ENCODE data around the gene ASGR1. TPM values are rescaled to one million over a fixed set of nuclear protein-coding genes. Genes with fewer than 3 reads are reported as not detected.
"Not testable (repeated sequence)": the region's sequence is repeated elsewhere in the genome, so short reads cannot be mapped to it uniquely, and the experiment has no call there.

ASGR1 gene
- total and polyA plus RNA-seq, 5 donors: 0.35 to 0.86 (median 0.57) TPM

DNA sequence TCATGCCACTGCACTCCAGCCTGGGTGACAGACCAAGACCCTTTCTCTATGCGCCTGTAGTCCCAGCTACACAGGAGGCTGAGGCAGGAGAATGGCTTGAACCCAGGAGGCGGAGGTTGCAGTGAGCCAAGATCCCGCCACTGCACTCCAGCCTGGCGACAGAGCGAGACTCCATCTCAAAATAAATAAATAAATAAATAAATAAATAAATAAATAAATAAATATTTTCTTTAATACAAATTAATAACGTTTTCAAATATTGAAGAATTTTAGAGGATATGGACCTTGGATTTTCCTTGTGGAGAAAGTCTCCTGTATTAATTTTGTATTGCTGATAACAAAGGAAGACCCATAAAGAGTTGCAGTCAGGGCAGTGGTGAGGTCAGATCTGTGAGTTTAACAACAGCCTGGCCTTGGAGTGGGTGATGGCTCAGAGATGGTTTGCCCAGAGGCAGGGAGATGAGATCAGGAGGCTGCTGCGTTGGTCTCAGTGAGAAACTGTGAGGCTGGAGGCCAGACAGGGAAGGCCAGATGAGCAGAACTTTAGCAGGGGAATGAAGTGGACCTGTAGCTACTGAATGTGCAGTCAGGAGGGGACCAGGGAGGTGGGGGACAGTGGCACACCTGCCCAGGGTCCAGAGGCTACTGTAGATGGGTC, 4.4 kb upstream of the ASGR1 start:
- Histone ChIP-seq H3K4me1 (ENCODE audit: control insufficient read depth, insufficient read depth, low read length) (no peaks in the 10 kb centered on the region), H3K27me3 (ENCODE audit: control insufficient read depth, insufficient read depth) (no peaks in the 10 kb centered on the region), H3K4me3 (ENCODE audit: low read length) (no peak overlapping the region), H3K9me3 (ENCODE audit: control insufficient read depth, low read length) (no peaks in the 10 kb centered on the region), H3K27ac (ENCODE audit: low read length) (no peak overlapping the region)
- ATAC-seq: no peak
- intact Hi-C loops (cut with DNase I): no loop called here
- WGBS: 85% methylated on average over 7 of the region's 7 CpGs
- DNase-seq: no peak

DNA sequence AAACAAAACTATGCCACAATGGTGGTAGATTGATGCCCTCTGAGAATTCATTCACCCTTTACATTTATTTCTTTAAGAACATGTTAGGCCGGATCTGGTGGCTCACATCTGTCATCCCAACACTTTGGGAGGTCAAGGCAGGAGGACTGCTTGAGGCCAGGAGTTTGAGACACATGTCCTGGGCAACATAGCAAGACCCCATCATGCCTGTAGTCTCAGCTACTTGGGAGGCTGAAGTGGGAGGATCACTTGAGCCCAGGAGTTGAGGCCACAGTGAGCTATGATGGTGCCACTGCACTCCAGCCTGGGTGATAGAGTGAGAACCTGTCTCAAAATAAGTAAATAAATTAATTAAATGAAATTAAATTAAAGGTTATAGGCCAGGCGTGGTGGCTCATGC, 2.9 kb upstream of the ASGR1 start:
- intact Hi-C loops (cut with DNase I); DNase-seq; H3K27ac ChIP-seq (ENCODE audit: low read length); H3K4me1 ChIP-seq (ENCODE audit: control insufficient read depth, insufficient read depth, low read length); ATAC-seq; H3K27me3 ChIP-seq (ENCODE audit: control insufficient read depth, insufficient read depth); H3K4me3 ChIP-seq (ENCODE audit: low read length); H3K9me3 ChIP-seq (ENCODE audit: control insufficient read depth, low read length): not testable (repeated sequence)
- 100% methylated on average over 2 of the region's 2 CpGs for WGBS

- H3K4me1 ChIP-seq (ENCODE audit: control insufficient read depth, insufficient read depth, low read length): no peaks in the 10 kb centered on the region
- intact Hi-C loops (cut with DNase I): loop anchor here in 2 of 4 donors (5.0 kb wide), 2 partner anchors 127 to 132 kb away; no protein-coding TSS in a partner anchor
- ATAC-seq (no peak), DNase-seq (no peak)
- H3K9me3 ChIP-seq (ENCODE audit: control insufficient read depth, low read length): no peaks in the 10 kb centered on the region
- no peak overlapping the region for H3K27ac ChIP-seq (ENCODE audit: low read length)
- WGBS: 80% methylated on average over 11 of the region's 11 CpGs
- no peak overlapping the region for H3K4me3 ChIP-seq (ENCODE audit: low read length)
- H3K27me3 ChIP-seq (ENCODE audit: control insufficient read depth, insufficient read depth): no peaks in the 10 kb centered on the region
Measured at GRCh38 chr17:7178973-7179316, 225 bp downstream of the ASGR1 start.

DNA sequence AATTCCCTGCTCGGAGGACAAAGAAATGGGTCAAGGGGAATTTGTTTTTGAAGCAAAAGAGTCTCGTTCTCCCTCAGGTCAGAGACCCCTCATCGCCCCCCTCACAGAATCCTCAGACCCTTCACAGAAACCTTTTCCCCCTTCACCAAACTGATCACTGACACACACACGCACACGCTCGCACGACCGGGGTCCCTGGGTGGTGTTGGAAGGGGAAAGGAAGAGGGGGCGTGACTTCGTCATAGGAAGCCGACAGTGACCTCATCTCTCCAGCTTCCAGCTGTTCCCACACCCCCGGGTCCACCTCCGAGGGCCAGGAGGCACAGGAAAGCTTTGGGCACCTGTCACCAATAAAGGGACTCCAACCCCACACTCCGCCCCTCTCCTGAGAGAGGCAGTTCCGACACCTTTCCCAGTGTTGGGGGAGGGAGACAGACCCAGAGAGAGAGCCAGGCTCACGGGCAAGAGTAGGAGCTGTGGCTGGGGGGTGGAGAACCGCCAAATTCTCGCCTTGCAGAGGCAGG, 1.2 kb downstream of the ASGR1 start:
- intact Hi-C loops (cut with DNase I): loop anchor here in 2 of 4 donors (5.0 kb wide), 2 partner anchors 126 to 131 kb away; no protein-coding TSS in a partner anchor
- DNase-seq: peak in 1 of 3 donors; percentile 60
- H3K9me3 ChIP-seq (ENCODE audit: control insufficient read depth, low read length): no peaks in the 10 kb centered on the region
- H3K4me3 ChIP-seq (ENCODE audit: low read length): peak overlapping the region; percentile 29
- 5% methylated on average over 18 of the region's 18 CpGs for WGBS
- H3K27ac ChIP-seq (ENCODE audit: low read length): no peak overlapping the region
- H3K4me1 ChIP-seq (ENCODE audit: control insufficient read depth, insufficient read depth, low read length): no peaks in the 10 kb centered on the region
- ATAC-seq: peak; percentile 11 to 20
- H3K27me3 ChIP-seq (ENCODE audit: control insufficient read depth, insufficient read depth): no peaks in the 10 kb centered on the region

DNA sequence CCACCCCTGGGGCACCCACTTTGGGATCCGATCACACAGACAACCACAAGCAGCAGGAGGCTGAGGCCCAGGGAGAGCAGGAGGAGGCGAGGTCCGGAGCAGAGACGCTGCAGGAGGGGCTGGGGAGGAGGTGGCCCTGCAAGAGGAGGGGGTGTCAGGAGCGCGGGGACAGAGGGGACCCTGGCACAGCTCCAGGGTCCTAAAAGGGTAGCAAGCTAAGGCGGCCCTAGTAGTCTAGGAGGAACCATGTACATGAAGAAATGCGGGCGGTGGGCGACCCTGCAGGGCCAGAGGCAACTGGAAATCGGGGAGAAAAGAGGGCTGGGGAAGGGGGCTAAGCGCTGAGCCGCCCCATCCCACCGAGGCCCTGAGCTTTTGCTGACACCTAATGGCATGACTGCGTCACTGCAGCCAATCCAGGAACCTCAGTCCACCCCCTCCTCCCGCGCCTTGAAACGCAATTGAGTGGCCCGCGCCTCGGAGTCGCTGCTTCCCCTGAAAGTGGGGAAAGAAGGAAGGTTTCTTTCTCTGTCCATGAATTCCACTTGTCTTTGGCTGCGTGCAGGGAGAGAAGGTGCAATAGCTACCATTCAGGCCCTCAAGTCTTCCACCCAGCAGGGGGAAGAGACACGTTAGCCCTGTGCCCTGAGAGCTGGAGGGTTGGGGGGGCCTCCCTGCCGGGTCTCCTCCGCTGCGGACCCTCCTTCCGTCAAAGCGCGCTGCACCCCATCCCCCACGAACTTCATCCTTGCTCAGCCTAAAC, 1.8 kb downstream of the ASGR1 start:
- Histone ChIP-seq H3K4me1 (ENCODE audit: control insufficient read depth, insufficient read depth, low read length) (no peaks in the 10 kb centered on the region), H3K27ac (ENCODE audit: low read length) (no peak overlapping the region), H3K27me3 (ENCODE audit: control insufficient read depth, insufficient read depth) (no peaks in the 10 kb centered on the region), H3K4me3 (ENCODE audit: low read length) (peak overlapping the region; percentile 29), H3K9me3 (ENCODE audit: control insufficient read depth, low read length) (no peaks in the 10 kb centered on the region)
- intact Hi-C loops (cut with DNase I): loop anchor here in 2 of 4 donors (5.0 kb wide), 2 partner anchors 125 to 130 kb away; no protein-coding TSS in a partner anchor
- 3% methylated on average over 31 of the region's 31 CpGs for WGBS
- ATAC-seq (peak; percentile 77), DNase-seq (peak; percentile 59 to 83 (median 81))

DNA sequence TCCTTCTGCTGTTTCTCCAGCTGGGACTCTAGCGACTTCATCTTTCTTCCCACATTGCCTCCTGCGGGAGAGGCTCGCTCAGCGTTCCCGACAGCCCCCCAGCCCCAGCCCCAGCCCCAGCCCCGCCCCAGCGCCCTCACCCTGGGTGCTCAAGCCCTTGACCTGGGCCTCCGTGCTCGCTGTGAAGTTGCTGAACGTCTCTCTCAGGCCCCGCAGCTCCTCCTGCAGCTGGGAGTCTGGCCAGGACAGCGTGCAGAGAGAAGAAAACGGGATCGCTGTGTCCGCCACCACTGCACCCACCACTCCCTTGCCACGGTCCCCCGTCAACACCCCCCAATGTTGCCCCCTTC, 2.4 kb downstream of the ASGR1 start:
- peak overlapping the region; percentile 27 for H3K4me3 ChIP-seq (ENCODE audit: low read length)
- peak; percentile 3 to 10 for ATAC-seq
- no peak overlapping the region for H3K27ac ChIP-seq (ENCODE audit: low read length)
- H3K9me3 ChIP-seq (ENCODE audit: control insufficient read depth, low read length): no peaks in the 10 kb centered on the region
- 10% methylated on average over 17 of the region's 17 CpGs for WGBS
- H3K27me3 ChIP-seq (ENCODE audit: control insufficient read depth, insufficient read depth): no peaks in the 10 kb centered on the region
- no peaks in the 10 kb centered on the region for H3K4me1 ChIP-seq (ENCODE audit: control insufficient read depth, insufficient read depth, low read length)
- DNase-seq: no peak
- intact Hi-C loops (cut with DNase I): loop anchor here in 2 of 4 donors (5.0 kb wide), 2 partner anchors 125 to 130 kb away; no protein-coding TSS in a partner anchor

GRCh38 chr17:7176107-7176840, 2.9 kb downstream of the ASGR1 start:
- ATAC-seq (no peak), DNase-seq (no peak)
- Histone ChIP-seq H3K4me1 (ENCODE audit: control insufficient read depth, insufficient read depth, low read length) (no peaks in the 10 kb centered on the region), H3K4me3 (ENCODE audit: low read length) (no peak overlapping the region), H3K27me3 (ENCODE audit: control insufficient read depth, insufficient read depth) (no peaks in the 10 kb centered on the region), H3K27ac (ENCODE audit: low read length) (no peak overlapping the region), H3K9me3 (ENCODE audit: control insufficient read depth, low read length) (no peaks in the 10 kb centered on the region)
- 87% methylated on average over 1 of the region's 1 CpG for WGBS
- intact Hi-C loops (cut with DNase I): loop anchor here in 2 of 4 donors (5.0 kb wide), 2 partner anchors 124 to 129 kb away; no protein-coding TSS in a partner anchor

DNA sequence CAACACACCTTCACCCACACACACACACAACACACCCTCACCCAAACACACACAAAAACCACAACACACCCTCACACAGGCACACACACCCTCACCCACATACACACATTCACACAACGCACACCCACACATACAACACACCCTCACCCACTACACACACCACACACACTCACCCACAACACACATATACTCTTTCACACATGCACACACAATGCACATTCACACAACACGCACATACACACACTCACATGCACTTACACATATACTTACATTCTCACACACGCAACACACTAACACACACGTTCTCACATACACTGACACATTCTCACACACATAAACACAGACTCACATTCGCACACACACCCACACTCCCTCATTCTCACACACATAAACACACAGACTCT, 3.8 kb downstream of the ASGR1 start:
- Histone ChIP-seq H3K9me3 (ENCODE audit: control insufficient read depth, low read length) (no peaks in the 10 kb centered on the region), H3K27me3 (ENCODE audit: control insufficient read depth, insufficient read depth) (no peaks in the 10 kb centered on the region), H3K4me3 (ENCODE audit: low read length) (no peak overlapping the region), H3K27ac (ENCODE audit: low read length) (no peak overlapping the region), H3K4me1 (ENCODE audit: control insufficient read depth, insufficient read depth, low read length) (no peaks in the 10 kb centered on the region)
- no peak for DNase-seq
- no peak for ATAC-seq
- intact Hi-C loops (cut with DNase I): loop anchor here in 2 of 4 donors (5.0 kb wide), 2 partner anchors 123 to 128 kb away; no protein-coding TSS in a partner anchor
- WGBS: 89% methylated on average over 5 of the region's 5 CpGs

DNA sequence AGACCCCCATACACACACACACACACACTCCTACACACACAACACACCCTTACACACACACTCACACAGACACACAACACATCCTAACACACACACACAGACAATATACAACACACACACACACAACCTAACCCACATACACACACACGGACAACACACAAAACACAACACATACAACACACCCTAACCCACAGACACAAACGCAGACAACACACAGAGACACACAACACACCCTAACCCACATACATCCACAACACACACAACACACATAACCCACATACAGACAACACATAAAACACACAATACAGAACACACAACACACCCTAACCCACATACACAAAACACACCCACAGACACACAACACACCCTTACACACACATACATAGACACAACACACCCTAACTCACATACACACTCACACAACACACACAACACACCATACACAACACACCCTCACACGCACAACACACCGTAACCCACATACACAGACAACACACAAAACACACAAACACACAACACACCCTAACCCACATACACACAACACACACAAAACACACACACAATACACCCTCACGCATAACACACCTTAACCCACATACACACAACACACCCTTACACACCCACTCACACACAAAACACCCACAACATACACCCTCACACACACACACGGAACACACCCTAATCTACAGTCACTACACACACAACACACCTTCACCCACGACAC, 4.4 kb downstream of the ASGR1 start:
- Histone ChIP-seq H3K27me3 (ENCODE audit: control insufficient read depth, insufficient read depth) (no peaks in the 10 kb centered on the region), H3K9me3 (ENCODE audit: control insufficient read depth, low read length) (no peaks in the 10 kb centered on the region), H3K4me1 (ENCODE audit: control insufficient read depth, insufficient read depth, low read length) (no peaks in the 10 kb centered on the region), H3K27ac (ENCODE audit: low read length) (no peak overlapping the region), H3K4me3 (ENCODE audit: low read length) (no peak overlapping the region)
- ATAC-seq (no peak), DNase-seq (no peak)
- 79% methylated on average over 7 of the region's 7 CpGs for WGBS
- intact Hi-C loops (cut with DNase I): loop anchor here in 2 of 4 donors (5.0 kb wide), 2 partner anchors 122 to 127 kb away; no protein-coding TSS in a partner anchor

Data from right cardiac atrium (tissue), 5 donors.